ENCODE data around the gene PRKAA2.

GRCh38 chr1:56634981-56635380 lies 10.1 kb upstream of the PRKAA2 start:
- TF ChIP-seq CTCF (conservative IDR thresholded peaks at IDR 0.05): no peak
- no peak for TF ChIP-seq ZFX (IDR thresholded peaks at IDR 0.05)

Data from C4-2B (cell line).